ENCODE data around the gene CCT5.

The CCT5 gene

DNA sequence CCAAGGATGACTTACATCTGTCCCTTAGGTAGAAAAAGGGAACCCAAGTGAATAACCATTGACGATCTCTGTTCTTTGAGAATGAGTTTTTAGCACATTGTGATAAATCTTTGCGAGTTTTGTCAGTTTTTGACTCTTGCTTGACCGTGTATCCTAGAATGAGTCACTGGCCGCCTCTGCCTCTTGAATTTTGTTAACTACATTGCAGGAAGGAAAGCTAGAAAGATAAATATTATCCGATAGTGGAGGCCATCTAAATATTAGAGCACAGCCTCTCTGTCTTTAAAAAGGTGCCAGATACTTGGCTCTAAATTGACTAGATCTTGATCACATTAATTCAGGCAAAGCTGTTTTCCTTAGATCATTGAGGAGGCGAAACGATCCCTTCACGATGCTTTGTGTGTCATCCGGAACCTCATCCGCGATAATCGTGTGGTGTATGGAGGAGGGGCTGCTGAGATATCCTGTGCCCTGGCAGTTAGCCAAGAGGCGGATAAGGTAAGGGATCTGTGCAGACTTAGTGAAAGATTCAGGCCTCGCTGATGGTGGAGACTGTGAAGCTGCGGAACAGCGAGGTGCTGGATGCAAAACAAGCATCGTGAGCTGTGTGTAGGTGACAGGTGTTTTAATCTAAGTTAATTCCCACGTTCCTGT is 12.2 kb downstream of the CCT5 start:
- DNase-seq (ENCODE audit: extremely low spot score): no peak
- TF ChIP-seq, protein P1, sequence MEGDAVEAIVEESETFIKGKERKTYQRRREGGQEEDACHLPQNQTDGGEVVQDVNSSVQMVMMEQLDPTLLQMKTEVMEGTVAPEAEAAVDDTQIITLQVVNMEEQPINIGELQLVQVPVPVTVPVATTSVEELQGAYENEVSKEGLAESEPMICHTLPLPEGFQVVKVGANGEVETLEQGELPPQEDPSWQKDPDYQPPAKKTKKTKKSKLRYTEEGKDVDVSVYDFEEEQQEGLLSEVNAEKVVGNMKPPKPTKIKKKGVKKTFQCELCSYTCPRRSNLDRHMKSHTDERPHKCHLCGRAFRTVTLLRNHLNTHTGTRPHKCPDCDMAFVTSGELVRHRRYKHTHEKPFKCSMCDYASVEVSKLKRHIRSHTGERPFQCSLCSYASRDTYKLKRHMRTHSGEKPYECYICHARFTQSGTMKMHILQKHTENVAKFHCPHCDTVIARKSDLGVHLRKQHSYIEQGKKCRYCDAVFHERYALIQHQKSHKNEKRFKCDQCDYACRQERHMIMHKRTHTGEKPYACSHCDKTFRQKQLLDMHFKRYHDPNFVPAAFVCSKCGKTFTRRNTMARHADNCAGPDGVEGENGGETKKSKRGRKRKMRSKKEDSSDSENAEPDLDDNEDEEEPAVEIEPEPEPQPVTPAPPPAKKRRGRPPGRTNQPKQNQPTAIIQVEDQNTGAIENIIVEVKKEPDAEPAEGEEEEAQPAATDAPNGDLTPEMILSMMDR (IDR thresholded peaks at IDR 0.05; ENCODE audit: control extremely low read depth, extremely low read depth, low read depth, missing control alignments): no peak
- ChIA-PET CTCF (interaction anchor here (1.8 to 2.3 kb wide), 2 partner anchors 21 to 95 kb away, joined by 4 to 6 read pairs; no protein-coding TSS in a partner anchor), POLR2A (no interaction called here)

DNA sequence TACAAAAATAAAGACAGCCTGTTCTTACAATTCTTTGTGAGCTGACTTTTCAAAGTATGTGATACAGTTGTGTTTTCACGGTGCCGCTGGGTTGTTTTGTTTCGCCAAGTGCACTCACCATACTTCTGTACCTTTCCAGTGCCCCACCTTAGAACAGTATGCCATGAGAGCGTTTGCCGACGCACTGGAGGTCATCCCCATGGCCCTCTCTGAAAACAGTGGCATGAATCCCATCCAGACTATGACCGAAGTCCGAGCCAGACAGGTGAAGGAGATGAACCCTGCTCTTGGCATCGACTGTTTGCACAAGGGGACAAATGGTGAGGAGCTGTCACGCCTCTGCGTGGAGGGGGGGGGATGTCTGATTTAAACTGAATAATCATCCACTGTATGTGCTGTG is 12.9 kb downstream of the CCT5 start:
- CTCF ChIA-PET: interaction anchor here (1.3 to 2.3 kb wide), 4 partner anchors 14 to 95 kb away, joined by 3 to 6 read pairs (median 4); partner anchors contain the start of gene ATPSCKMT
- DNase-seq (ENCODE audit: extremely low spot score): no peak
- TF ChIP-seq, protein P1 (IDR thresholded peaks at IDR 0.05; ENCODE audit: control extremely low read depth, extremely low read depth, low read depth, missing control alignments): no peak
- POLR2A ChIA-PET: no interaction called here

- TF ChIP-seq, protein P1 (IDR thresholded peaks at IDR 0.05; ENCODE audit: control extremely low read depth, extremely low read depth, low read depth, missing control alignments): no peak
- no peak for DNase-seq (ENCODE audit: extremely low spot score)
- ChIA-PET CTCF (interaction anchor here (1.0 to 1.9 kb wide), 4 partner anchors 9 to 19 kb away, joined by 3 to 5 read pairs (median 4); partner anchors contain the start of genes ATPSCKMT and CCT5), POLR2A (interaction anchor here (0.6 kb wide), 1 partner anchor 328 kb away, joined by 3 read pairs; no protein-coding TSS in a partner anchor)
Measured at GRCh38 chr5:10264604-10265003, 14.5 kb downstream of the CCT5 start.

DNA sequence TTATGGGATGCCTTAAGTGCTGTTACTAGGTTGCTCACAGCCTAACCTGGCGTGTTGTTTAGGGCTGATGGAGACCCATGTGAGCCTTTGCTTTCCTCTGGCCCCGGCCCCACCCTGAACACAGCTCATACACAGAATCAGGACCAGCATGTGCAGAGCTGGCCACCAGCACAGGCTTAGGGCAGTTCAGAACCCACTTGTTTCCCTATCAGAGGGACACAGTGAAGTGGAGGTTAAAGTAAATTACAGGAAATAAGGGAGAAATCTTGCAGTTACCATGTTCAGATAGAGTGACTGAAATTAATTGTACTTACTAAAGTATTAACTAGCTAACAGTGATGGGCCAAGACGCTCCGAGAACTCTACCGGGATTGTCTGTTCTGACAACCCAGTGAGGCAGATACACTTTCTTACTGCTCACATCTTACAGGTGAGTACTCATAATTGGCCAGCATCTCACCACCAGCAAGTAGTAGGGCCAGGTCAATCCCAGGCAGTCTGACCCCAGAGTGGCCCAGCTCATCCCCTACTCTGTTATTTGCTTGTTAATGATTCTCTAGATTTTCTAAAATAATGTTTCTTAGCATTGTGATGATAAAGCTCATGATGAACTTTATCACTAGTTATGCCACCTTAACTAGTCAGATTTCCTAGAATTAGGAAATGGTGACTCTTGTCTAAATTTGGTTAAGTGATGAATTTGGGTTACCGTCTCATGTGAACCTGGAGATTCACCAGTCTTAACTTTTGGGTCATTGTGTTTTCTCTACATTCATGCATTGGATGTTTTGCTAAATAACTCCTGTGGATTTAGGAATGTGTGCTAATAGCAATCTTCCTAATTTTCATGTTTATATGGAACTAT is 15.4 kb downstream of the CCT5 start:
- ChIA-PET POLR2A (interaction anchor here (0.6 kb wide), 1 partner anchor 140 kb away, joined by 3 read pairs; no protein-coding TSS in a partner anchor), CTCF (interaction anchor here (1.0 to 1.9 kb wide), 4 partner anchors 10 to 18 kb away, joined by 3 to 5 read pairs (median 4); partner anchors contain the start of genes ATPSCKMT and CCT5)
- no peak for DNase-seq (ENCODE audit: extremely low spot score)
- TF ChIP-seq, protein P1 (IDR thresholded peaks at IDR 0.05; ENCODE audit: control extremely low read depth, extremely low read depth, low read depth, missing control alignments): no peak

DNA sequence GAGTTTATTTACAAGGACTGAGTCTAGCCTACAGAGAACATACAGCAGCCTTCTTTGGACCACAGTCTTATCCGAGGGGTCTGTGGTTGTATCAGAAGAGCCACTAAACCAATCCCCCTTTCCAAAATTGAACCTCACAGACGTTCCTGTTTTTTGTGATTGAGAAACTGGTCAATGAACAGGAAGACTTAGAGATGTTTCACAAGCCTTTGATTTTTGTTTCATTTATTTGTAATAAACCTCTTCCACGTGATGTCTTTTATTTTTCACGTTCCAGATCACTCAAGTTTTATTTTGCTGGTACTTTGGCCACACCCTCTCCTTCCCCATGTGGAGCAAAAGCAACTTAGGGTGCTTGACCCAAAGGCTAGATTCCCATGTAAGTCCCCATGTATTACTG is 16.1 kb downstream of the CCT5 start:
- ChIA-PET POLR2A (no interaction called here), CTCF (interaction anchor here (1.1 to 1.9 kb wide), 2 partner anchors 12 to 18 kb away, joined by 4 to 5 read pairs; no protein-coding TSS in a partner anchor)
- no peak for DNase-seq (ENCODE audit: extremely low spot score)
- TF ChIP-seq, protein P1 (IDR thresholded peaks at IDR 0.05; ENCODE audit: control extremely low read depth, extremely low read depth, low read depth, missing control alignments): no peak

- no peak for DNase-seq (ENCODE audit: extremely low spot score)
- ChIA-PET POLR2A (no interaction called here), CTCF (no interaction called here)
- TF ChIP-seq, protein P1 (IDR thresholded peaks at IDR 0.05; ENCODE audit: control extremely low read depth, extremely low read depth, low read depth, missing control alignments): no peak
Measured at GRCh38 chr5:10266839-10267238, 16.8 kb downstream of the CCT5 start.

Measured in GM10248 (cell line).